ENCODE measurements around the gene KCNAB1. TPM values are rescaled to one million over a fixed set of nuclear protein-coding genes. Genes with fewer than 3 reads are reported as not detected.
A peak's percentile ranks its signal among the peaks of the same experiment; 100 is the strongest.

Gene KCNAB1
- total and polyA plus RNA-seq, 2 donors (not counting 1 experiment from before 2014, with no cell fraction given) = not detected

DNA sequence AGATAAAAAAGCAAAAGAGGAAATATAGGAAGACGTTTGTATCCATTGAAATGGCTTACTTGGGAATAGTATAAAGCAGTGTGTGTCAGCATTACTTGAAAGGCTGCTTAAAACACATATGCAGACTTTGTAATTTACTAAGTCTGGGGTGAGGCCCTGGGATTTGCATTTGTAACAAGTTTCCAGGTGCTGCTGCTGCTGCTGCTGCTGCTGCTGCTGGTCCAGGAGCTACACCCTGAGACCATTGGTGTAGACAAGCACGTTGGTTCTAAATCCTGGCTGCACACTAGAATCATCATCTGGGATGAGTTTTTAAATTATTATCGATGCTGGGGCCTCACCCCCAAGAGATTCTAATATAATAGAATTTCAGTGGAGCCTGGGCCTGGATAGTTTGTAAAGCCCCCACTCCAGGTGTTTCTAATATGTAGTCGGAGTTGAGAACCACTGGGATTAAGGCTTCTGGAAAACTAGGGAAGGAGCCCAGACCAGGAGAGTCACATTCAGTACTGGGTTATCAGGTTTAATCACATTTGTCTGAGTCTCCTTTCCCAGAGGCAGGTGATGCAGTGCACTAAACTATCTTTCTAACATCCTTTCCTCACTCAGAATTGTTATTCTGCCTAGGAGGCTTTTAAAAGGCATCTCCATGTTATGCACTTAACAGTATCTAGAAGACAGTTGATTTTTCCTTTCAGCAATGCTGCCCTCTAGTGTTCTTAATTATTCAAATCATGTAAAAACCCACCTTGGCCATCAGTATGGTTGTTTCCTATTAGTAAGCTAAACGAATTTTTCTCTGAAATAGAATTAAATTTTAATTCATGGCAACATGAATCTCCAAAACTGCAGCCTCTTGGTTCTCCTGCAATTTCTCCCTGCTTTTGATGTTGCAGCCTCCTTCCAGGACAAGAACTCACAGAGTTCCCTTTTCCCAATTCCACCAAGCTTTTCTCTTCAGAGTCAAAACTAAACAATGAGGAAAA is 389.1 kb downstream of the KCNAB1 start:
- Mint-ChIP-seq H3K9me3 (ENCODE audit: insufficient read depth) (no peaks in the 10 kb centered on the region), H3K4me3 (no peak overlapping the region), H3K27ac (no peak overlapping the region), H3K4me1 (no peaks in the 10 kb centered on the region), H3K27me3 (peaks cover 23% of the 10 kb centered on the region)
- intact Hi-C loops (cut with micrococcal nuclease) = loop anchor here (1.0 to 10.0 kb wide), 8 partner anchors 25 to 628 kb away; no protein-coding TSS in a partner anchor
- H3K27me3 ChIP-seq (replicated peaks in 1 of 4; ENCODE audit: control extremely low read depth in 1 of 4, control insufficient read depth in 3 of 4, insufficient read depth in 4 of 4, low read length in 3 of 4) = peaks cover 0 to 4% (median 2%) of the 10 kb centered on the region in 4 experiments
- H3K36me3 ChIP-seq (replicated peaks in 1 of 2; ENCODE audit: control extremely low read depth in 1 of 2, control insufficient read depth in 1 of 2, extremely low read depth in 1 of 2, insufficient read depth in 2 of 2, low read length in 1 of 2) = no peaks in the 10 kb centered on the region
- no peak overlapping the region for H3K4me2 ChIP-seq (replicated peaks; ENCODE audit: low read depth, low read length, poor library complexity, severe bottlenecking)
- H3K9ac ChIP-seq (ENCODE audit: low read length) = no peak overlapping the region
- no peaks in the 10 kb centered on the region for H4K20me1 ChIP-seq (ENCODE audit: control insufficient read depth, insufficient read depth, low read length, poor library complexity, severe bottlenecking)
- peak; percentile 66 for DNase-seq
- no peak overlapping the region for H3K4me3 ChIP-seq (ENCODE audit: control extremely low read depth in 1 of 5, extremely low read depth in 1 of 5, insufficient read depth in 1 of 5, low read depth in 2 of 5, low read length in 4 of 5)
- WGBS (ENCODE audit: insufficient coverage) = 89% methylated on average over 1 of the region's 5 CpGs
- no peaks in the 10 kb centered on the region for H3K9me3 ChIP-seq (ENCODE audit: control extremely low read depth in 1 of 3, control insufficient read depth in 2 of 3, insufficient read depth in 1 of 3, low read length in 2 of 3)
- peak; percentile 81 for TF ChIP-seq CTCF (IDR thresholded peaks at IDR 0.05)
- TF ChIP-seq EZH2 (IDR thresholded peaks at IDR 0.05; ENCODE audit: borderline replicate concordance, insufficient read depth, low read depth, low read length, poor library complexity, severe bottlenecking) = no peak
- ChIA-PET POLR2A (no interaction called here), CTCF (interaction anchor here (0.6 to 6.2 kb wide), 50 partner anchors 8 to 630 kb away, joined by 3 to 123 read pairs (median 4); partner anchors contain the start of genes SSR3 and TIPARP)
- H3K79me2 ChIP-seq (ENCODE audit: control insufficient read depth, insufficient read depth, low read length) = no peaks in the 10 kb centered on the region
- H3K4me1 ChIP-seq (ENCODE audit: control insufficient read depth in 2 of 2, insufficient read depth in 2 of 2, low read length in 2 of 2) = no peaks in the 10 kb centered on the region
- peak; percentile 57 for ATAC-seq (ENCODE audit: low read depth)
- H2AFZ ChIP-seq (ENCODE audit: insufficient read depth, low read depth, low read length, poor library complexity, severe bottlenecking) = no peak overlapping the region
- no peak overlapping the region for H3K27ac ChIP-seq (ENCODE audit: low read length in 2 of 2)

Data from B cell (primary cell).